ENCODE results near the gene LAD1. TPM values are rescaled to one million over a fixed set of nuclear protein-coding genes. Genes with fewer than 3 reads are reported as not detected.

The LAD1 gene
- total and polyA plus RNA-seq, 2 of the 13 experiments (the other 11 are each of a cell fraction or from before 2014, with no cell fraction given), result 10.8 to 65.6 TPM

GRCh38 chr1:201396861-201397464 lies 2.2 kb downstream of the LAD1 start (continued):
- no peak for TF ChIP-seq ZNF362 (CRISPR knock-in tag; IDR thresholded peaks at IDR 0.05; ENCODE audit: borderline replicate concordance)
- TF ChIP-seq BCL3 (CRISPR knock-in tag; IDR thresholded peaks at IDR 0.05), result peak; percentile 57; the same call in 1 of the 2 replicates
- 0 out of 2 replicates have a peak, but pooled peaks have one; percentile 46 for TF ChIP-seq KMT2A (CRISPR knock-in tag; IDR thresholded peaks at IDR 0.05)
- TF ChIP-seq ZBTB8A (CRISPR knock-in tag; IDR thresholded peaks at IDR 0.05; ENCODE audit: borderline replicate concordance, low read depth), result no peak; the same call in 1 of the 2 replicates
- TF ChIP-seq MEIS1 (CRISPR knock-in tag; IDR thresholded peaks at IDR 0.05; ENCODE audit: borderline replicate concordance), result no peak; the same call in 1 of the 2 replicates
- no peak for TF ChIP-seq ZNF691 (CRISPR knock-in tag; IDR thresholded peaks at IDR 0.05; ENCODE audit: borderline replicate concordance, low read depth)
- TF ChIP-seq NFE2L2 (IDR thresholded peaks at IDR 0.05; ENCODE audit: low read length), result no peak
- no peak for TF ChIP-seq E2F2 (CRISPR knock-in tag; IDR thresholded peaks at IDR 0.05; ENCODE audit: borderline replicate concordance)
- TF ChIP-seq ZSCAN25 (CRISPR knock-in tag; IDR thresholded peaks at IDR 0.05), result 0 out of 2 replicates have a peak, but pooled peaks have one; percentile 66
- TF ChIP-seq ZNF646 (CRISPR knock-in tag; IDR thresholded peaks at IDR 0.05), result no peak
- no peak for TF ChIP-seq ZNF235 (CRISPR knock-in tag; IDR thresholded peaks at IDR 0.05; ENCODE audit: borderline replicate concordance)
- TF ChIP-seq POLR2A (IDR thresholded peaks at IDR 0.05; ENCODE audit: insufficient read depth in 1 of 2, low read depth in 2 of 2, low read length in 2 of 2), result peak; percentile 47 to 53; a peak in 3 of 4 replicates
- TF ChIP-seq ZNF20 (CRISPR knock-in tag; IDR thresholded peaks at IDR 0.05), result no peak
- no peak for TF ChIP-seq ZNF597 (CRISPR knock-in tag; IDR thresholded peaks at IDR 0.05)
- peak; percentile 75; the same call in 1 of the 2 replicates for TF ChIP-seq ZNF430 (CRISPR knock-in tag; IDR thresholded peaks at IDR 0.05)

Data from HepG2 (cell line).